Liver (tissue), 9 donors: Measurements from ENCODE around the gene PMS1. TPM values are rescaled to one million over a fixed set of nuclear protein-coding genes. Genes with fewer than 3 reads are reported as not detected.

Experiments
- DNase-seq: peaks from one replicate; pipeline ENCODE4 v3.0.0-alpha.2; 2017; ENCODE audit warnings: low spot score
- H3K27ac ChIP-seq, 2 donors: one replicate each; pipeline ENCODE4 v1.7.0; 2013; ENCODE audit warnings: inconsistent platforms in 2 of 2, low read length in 2 of 2, control low read depth in 1 of 2, low read depth in 1 of 2, mild to moderate bottlenecking in 1 of 2
- H3K27me3 ChIP-seq, 4 donors: one replicate each; pipeline versions ENCODE4 v1.6.1 to v1.7.0; 2013; ENCODE audit warnings: low read length in 3 of 4, inconsistent platforms in 1 of 4, mild to moderate bottlenecking in 1 of 4, moderate library complexity in 1 of 4; ENCODE audit not compliant: control insufficient read depth in 4 of 4, insufficient read depth in 4 of 4
- H3K36me3 ChIP-seq, 4 donors: one replicate each; pipeline versions ENCODE4 v1.6.1 to v1.7.0; 2013; ENCODE audit warnings: low read length in 3 of 4, mild to moderate bottlenecking in 3 of 4, low read depth in 1 of 4, moderate library complexity in 1 of 4; ENCODE audit not compliant: control insufficient read depth in 4 of 4, insufficient read depth in 3 of 4
- H3K4me1 ChIP-seq, 4 donors: one replicate each; pipeline versions ENCODE4 v1.6.1 to v1.7.0; 2013; ENCODE audit warnings: low read length in 3 of 4, mild to moderate bottlenecking in 3 of 4, moderate library complexity in 1 of 4; ENCODE audit not compliant: control insufficient read depth in 4 of 4, insufficient read depth in 4 of 4
- H3K4me3 ChIP-seq, 3 donors: one replicate each; pipeline versions ENCODE4 v1.6.1 to v1.7.0; 2013; ENCODE audit warnings: low read length in 3 of 3, control low read depth in 1 of 3, low read depth in 1 of 3, mild to moderate bottlenecking in 1 of 3
- H3K9ac ChIP-seq, 2 donors: one replicate each; pipeline ENCODE4 v1.7.0; 2013; ENCODE audit warnings: low read length in 2 of 2, mild to moderate bottlenecking in 2 of 2, moderate library complexity in 2 of 2, control low read depth in 1 of 2, low read depth in 1 of 2
- H3K9me3 ChIP-seq, 4 donors: one replicate each; pipeline versions ENCODE4 v1.6.1 to v1.7.0; 2013; ENCODE audit warnings: low read length in 3 of 4; ENCODE audit not compliant: control insufficient read depth in 4 of 4
- ATF3 ChIP-seq: IDR thresholded peaks from 2 replicates; pipeline ENCODE4 v1.6.1; 2016; ENCODE audit warnings: antibody characterized with exemption
- EGR1 ChIP-seq, 2 donors: IDR thresholded peaks; 2 replicates each; pipeline ENCODE4 v1.6.1; 2016 to 2018; ENCODE audit warnings: antibody characterized with exemption in 2 of 2, low read depth in 2 of 2
- FOXA1 ChIP-seq: IDR thresholded peaks from 2 replicates; pipeline ENCODE4 v1.6.1; 2016; ENCODE audit warnings: antibody characterized with exemption
- FOXA2 ChIP-seq: IDR thresholded peaks from 2 replicates; pipeline ENCODE4 v1.6.1; 2016; ENCODE audit warnings: antibody characterized with exemption
- GABPA ChIP-seq, 2 donors: IDR thresholded peaks in 1 of 2; conservative IDR thresholded peaks in 1 of 2; 2 replicates each; pipeline ENCODE4 v1.6.1; 2016; ENCODE audit warnings: antibody characterized with exemption in 2 of 2, mild to moderate bottlenecking in 1 of 2, moderate library complexity in 1 of 2
- HNF4A ChIP-seq, 2 donors: conservative IDR thresholded peaks; 2 replicates each; pipeline ENCODE4 v1.6.1; 2016; ENCODE audit warnings: antibody characterized with exemption in 2 of 2, mild to moderate bottlenecking in 2 of 2
- JUND ChIP-seq, 2 donors: IDR thresholded peaks; 2 replicates each; pipeline ENCODE4 v1.6.1; 2016; ENCODE audit warnings: antibody characterized with exemption in 2 of 2
- MAX ChIP-seq: IDR thresholded peaks from 2 replicates; pipeline ENCODE4 v1.6.1; 2016; ENCODE audit warnings: antibody characterized with exemption
- NR2F2 ChIP-seq: IDR thresholded peaks from 2 replicates; pipeline ENCODE4 v1.6.1; 2016; ENCODE audit warnings: antibody characterized with exemption
- RAD21 ChIP-seq, 2 donors: IDR thresholded peaks; 2 replicates each; pipeline ENCODE4 v1.6.1; 2016; ENCODE audit warnings: antibody characterized with exemption in 2 of 2, mild to moderate bottlenecking in 2 of 2
- REST ChIP-seq: IDR thresholded peaks from 2 replicates; pipeline ENCODE4 v1.6.1; 2016; ENCODE audit warnings: antibody characterized with exemption, mild to moderate bottlenecking
- RXRA ChIP-seq, 2 donors: IDR thresholded peaks; 2 replicates each; pipeline ENCODE4 v1.6.1; 2017 to 2018; ENCODE audit warnings: antibody characterized with exemption in 2 of 2, mild to moderate bottlenecking in 1 of 2
- SP1 ChIP-seq: IDR thresholded peaks from 2 replicates; pipeline ENCODE4 v1.6.1; 2018; ENCODE audit warnings: antibody characterized with exemption, mild to moderate bottlenecking
- TAF1 ChIP-seq: conservative IDR thresholded peaks from 2 replicates; pipeline ENCODE4 v1.6.1; 2016; ENCODE audit warnings: antibody characterized with exemption, mild to moderate bottlenecking
- WGBS: extraction: QIAGEN DNeasy Blood & Tissue Kit; methylation state at CpG from one replicate; pipeline ENCODE4 v1.1.7; 2013; 5-methylcytosine and 5-hydroxymethylcytosine counted together
- polyA plus RNA-seq, 2 donors: library from polyadenylated mRNA; stranded (reverse) in 1 of 2; unstranded in 1 of 2; fragments of 200-250 nt in 1 of 2; fragments of >200 nt in 1 of 2; fragmentation: Nextera tagmentation in 1 of 2; extraction: Ambion mirVana in 1 of 2; gene quantifications; one replicate each; pipeline versions ENCODE4 v1.2.1 to v1.2.3, GENCODE V29; 2013 to 2015
- total RNA-seq, 2 donors: library from RNA; depleted of rRNA; stranded (reverse); fragments of >200 nt; gene quantifications; one replicate each; pipeline ENCODE4 v1.2.3, GENCODE V29; 2014
- donor health status: healthy.
- donor health status: healthy.
- donor health status: healthy.
- donor health status: healthy.
- donor health status: healthy.

Gene PMS1
- total and polyA plus RNA-seq, 4 donors, result 3.0 to 19.2 (median 8.7) TPM

GRCh38 chr2:189849550-189849949 lies 65.3 kb downstream of the PMS1 start:
- DNase-seq, result no peak
- H3K27me3 ChIP-seq, result no peaks in the 10 kb centered on the region
- no peak overlapping the region for H3K4me3 ChIP-seq
- no peaks in the 10 kb centered on the region for H3K4me1 ChIP-seq
- WGBS, result 89% methylated on average over 2 of the region's 2 CpGs
- H3K36me3 ChIP-seq, result peaks cover 6 to 12% (median 8%) of the 10 kb centered on the region in 4 donors
- TF ChIP-seq EGR1 (IDR thresholded peaks at IDR 0.05; ENCODE audit: low read depth in 2 of 2) (no peak), FOXA2 (no peak), ATF3 (no peak), MAX (no peak)
- no peak overlapping the region for H3K9ac ChIP-seq
- no peak overlapping the region for H3K27ac ChIP-seq
- no peaks in the 10 kb centered on the region for H3K9me3 ChIP-seq

- WGBS, result 88% methylated on average over 1 of the region's 1 CpG
- Histone ChIP-seq H3K36me3 (peaks cover 3 to 13% (median 8%) of the 10 kb centered on the region in 4 donors), H3K9ac (no peak overlapping the region), H3K4me1 (no peaks in the 10 kb centered on the region), H3K27ac (no peak overlapping the region), H3K4me3 (no peak overlapping the region), H3K27me3 (no peaks in the 10 kb centered on the region), H3K9me3 (no peaks in the 10 kb centered on the region)
- DNase-seq, result no peak
- TF ChIP-seq SP1 (no peak), JUND (IDR thresholded peaks at IDR 0.05) (no peak), EGR1 (IDR thresholded peaks at IDR 0.05; ENCODE audit: low read depth in 2 of 2) (no peak)
Observed at GRCh38 chr2:189851174-189851826, 67.0 kb downstream of the PMS1 start.

GRCh38 chr2:189854187-189854586 lies 69.9 kb downstream of the PMS1 start:
- WGBS, result 98% methylated on average over 3 of the region's 3 CpGs
- Histone ChIP-seq H3K27me3 (no peaks in the 10 kb centered on the region), H3K4me1 (no peaks in the 10 kb centered on the region), H3K9me3 (no peaks in the 10 kb centered on the region), H3K9ac (no peak overlapping the region), H3K27ac (no peak overlapping the region), H3K36me3 (peaks cover 0 to 6% (median 4%) of the 10 kb centered on the region in 4 donors), H3K4me3 (no peak overlapping the region)
- no peak for DNase-seq
- TF ChIP-seq REST, result no peak
- no peak for TF ChIP-seq GABPA (IDR thresholded peaks at IDR 0.05 in 1 of 2, conservative IDR thresholded peaks at IDR 0.05 in 1 of 2)
- TF ChIP-seq FOXA1, result no peak
- no peak for TF ChIP-seq TAF1
- TF ChIP-seq HNF4A (conservative IDR thresholded peaks at IDR 0.05), result no peak
- no peak for TF ChIP-seq ATF3
- TF ChIP-seq JUND (IDR thresholded peaks at IDR 0.05), result no peak
- no peak for TF ChIP-seq MAX
- no peak for TF ChIP-seq RAD21 (IDR thresholded peaks at IDR 0.05)
- no peak for TF ChIP-seq RXRA (IDR thresholded peaks at IDR 0.05)
- no peak for TF ChIP-seq SP1
- no peak for TF ChIP-seq EGR1 (IDR thresholded peaks at IDR 0.05; ENCODE audit: low read depth in 2 of 2)
- no peak for TF ChIP-seq NR2F2
